HG02623 (cell line): Measurements from ENCODE around the gene RBFOX1.

ENCODE experiments used
- ATAC-seq: cut with Tn5 transposase; IDR thresholded peaks from one replicate; pipeline ENCODE4 v1.9.1; 2021; ENCODE audit warnings: moderate library complexity; ENCODE audit not compliant: unreplicated experiment

The RBFOX1 gene

GRCh38 chr16:7408700-7409365 is 76.2 kb downstream of the RBFOX1 start:
- no peak for ATAC-seq

- ATAC-seq = no peak
Measured at GRCh38 chr16:7419441-7419840, 86.8 kb downstream of the RBFOX1 start.

GRCh38 chr16:7420079-7420478 is 87.4 kb downstream of the RBFOX1 start:
- no peak for ATAC-seq

GRCh38 chr16:7420843-7421242 is 88.2 kb downstream of the RBFOX1 start:
- no peak for ATAC-seq

GRCh38 chr16:7421578-7421977 is 88.9 kb downstream of the RBFOX1 start:
- no peak for ATAC-seq

- ATAC-seq = no peak
Measured at GRCh38 chr16:7422036-7422888, 89.6 kb downstream of the RBFOX1 start.

- no peak for ATAC-seq
Measured at GRCh38 chr16:7423434-7424044, 90.9 kb downstream of the RBFOX1 start.

- no peak for ATAC-seq
Measured at GRCh38 chr16:7426161-7426560, 93.5 kb downstream of the RBFOX1 start.

GRCh38 chr16:7431723-7432122 is 99.1 kb downstream of the RBFOX1 start:
- no peak for ATAC-seq

GRCh38 chr16:7436306-7436705 is 103.7 kb downstream of the RBFOX1 start:
- ATAC-seq = no peak

GRCh38 chr16:7437135-7437804 is 104.6 kb downstream of the RBFOX1 start:
- ATAC-seq = no peak

GRCh38 chr16:7437843-7438242 is 105.2 kb downstream of the RBFOX1 start:
- ATAC-seq = no peak

- no peak for ATAC-seq
Measured at GRCh38 chr16:7438601-7439000, 106.0 kb downstream of the RBFOX1 start.

- no peak for ATAC-seq
Measured at GRCh38 chr16:7439518-7439917, 106.9 kb downstream of the RBFOX1 start.

- no peak for ATAC-seq
Measured at GRCh38 chr16:7440886-7441400, 108.3 kb downstream of the RBFOX1 start.

- ATAC-seq = no peak
Measured at GRCh38 chr16:7442050-7442449, 109.4 kb downstream of the RBFOX1 start.

GRCh38 chr16:7443142-7443541 is 110.5 kb downstream of the RBFOX1 start:
- ATAC-seq = no peak

- ATAC-seq = no peak
Measured at GRCh38 chr16:7443648-7444365, 111.2 kb downstream of the RBFOX1 start.

- ATAC-seq = no peak
Measured at GRCh38 chr16:7449306-7449705, 116.7 kb downstream of the RBFOX1 start.

GRCh38 chr16:7449808-7450207 is 117.2 kb downstream of the RBFOX1 start:
- no peak for ATAC-seq

- no peak for ATAC-seq
Measured at GRCh38 chr16:7450440-7450839, 117.8 kb downstream of the RBFOX1 start.
